ENCODE data around the gene LLCFC1.

DNA sequence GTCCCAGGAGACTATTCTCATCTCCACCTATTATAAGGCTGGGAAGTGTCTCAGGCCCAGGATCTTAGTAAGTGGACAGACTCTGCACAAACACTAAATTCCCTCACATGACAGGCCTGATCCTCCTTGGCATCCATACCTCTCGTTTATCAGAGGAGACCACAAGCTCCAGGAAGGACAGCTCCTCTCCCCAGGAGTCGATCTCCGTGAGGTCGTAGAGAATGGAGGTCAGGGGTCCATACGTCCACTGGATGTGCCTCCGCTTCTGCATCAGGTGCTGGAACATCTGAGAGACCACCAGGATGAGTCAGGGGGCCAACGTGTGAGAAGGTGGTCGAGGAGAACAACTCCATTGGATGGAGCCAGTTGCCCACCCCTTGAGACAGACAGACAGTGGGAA lies 11.3 kb upstream of the LLCFC1 start:
- TF ChIP-seq PPARA (CRISPR knock-in tag; IDR thresholded peaks at IDR 0.05; ENCODE audit: borderline replicate concordance), result no peak
- no peak for TF ChIP-seq TOX (CRISPR knock-in tag; IDR thresholded peaks at IDR 0.05; ENCODE audit: borderline replicate concordance)
- TF ChIP-seq ISL1 (CRISPR knock-in tag; IDR thresholded peaks at IDR 0.05), result no peak
- no peak for TF ChIP-seq GLIS3 (CRISPR knock-in tag; IDR thresholded peaks at IDR 0.05)
- TF ChIP-seq, protein P1, sequence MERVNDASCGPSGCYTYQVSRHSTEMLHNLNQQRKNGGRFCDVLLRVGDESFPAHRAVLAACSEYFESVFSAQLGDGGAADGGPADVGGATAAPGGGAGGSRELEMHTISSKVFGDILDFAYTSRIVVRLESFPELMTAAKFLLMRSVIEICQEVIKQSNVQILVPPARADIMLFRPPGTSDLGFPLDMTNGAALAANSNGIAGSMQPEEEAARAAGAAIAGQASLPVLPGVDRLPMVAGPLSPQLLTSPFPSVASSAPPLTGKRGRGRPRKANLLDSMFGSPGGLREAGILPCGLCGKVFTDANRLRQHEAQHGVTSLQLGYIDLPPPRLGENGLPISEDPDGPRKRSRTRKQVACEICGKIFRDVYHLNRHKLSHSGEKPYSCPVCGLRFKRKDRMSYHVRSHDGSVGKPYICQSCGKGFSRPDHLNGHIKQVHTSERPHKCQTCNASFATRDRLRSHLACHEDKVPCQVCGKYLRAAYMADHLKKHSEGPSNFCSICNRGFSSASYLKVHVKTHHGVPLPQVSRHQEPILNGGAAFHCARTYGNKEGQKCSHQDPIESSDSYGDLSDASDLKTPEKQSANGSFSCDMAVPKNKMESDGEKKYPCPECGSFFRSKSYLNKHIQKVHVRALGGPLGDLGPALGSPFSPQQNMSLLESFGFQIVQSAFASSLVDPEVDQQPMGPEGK (CRISPR knock-in tag; IDR thresholded peaks at IDR 0.05; ENCODE audit: borderline replicate concordance), result no peak
- no peak for TF ChIP-seq RARB (CRISPR knock-in tag; IDR thresholded peaks at IDR 0.05)
- TF ChIP-seq ZC3H10 (CRISPR knock-in tag; IDR thresholded peaks at IDR 0.05), result no peak
- no peak for TF ChIP-seq ZNF70 (CRISPR knock-in tag; IDR thresholded peaks at IDR 0.05)
- TF ChIP-seq, protein P2, sequence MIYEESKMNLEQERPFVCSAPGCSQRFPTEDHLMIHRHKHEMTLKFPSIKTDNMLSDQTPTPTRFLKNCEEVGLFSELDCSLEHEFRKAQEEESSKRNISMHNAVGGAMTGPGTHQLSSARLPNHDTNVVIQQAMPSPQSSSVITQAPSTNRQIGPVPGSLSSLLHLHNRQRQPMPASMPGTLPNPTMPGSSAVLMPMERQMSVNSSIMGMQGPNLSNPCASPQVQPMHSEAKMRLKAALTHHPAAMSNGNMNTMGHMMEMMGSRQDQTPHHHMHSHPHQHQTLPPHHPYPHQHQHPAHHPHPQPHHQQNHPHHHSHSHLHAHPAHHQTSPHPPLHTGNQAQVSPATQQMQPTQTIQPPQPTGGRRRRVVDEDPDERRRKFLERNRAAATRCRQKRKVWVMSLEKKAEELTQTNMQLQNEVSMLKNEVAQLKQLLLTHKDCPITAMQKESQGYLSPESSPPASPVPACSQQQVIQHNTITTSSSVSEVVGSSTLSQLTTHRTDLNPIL (CRISPR knock-in tag; IDR thresholded peaks at IDR 0.05; ENCODE audit: low read depth), result no peak
- TF ChIP-seq TCF4 (CRISPR knock-in tag; IDR thresholded peaks at IDR 0.05; ENCODE audit: borderline replicate concordance), result no peak
